ENCODE data around the gene EGR1. TPM values are rescaled to one million over a fixed set of nuclear protein-coding genes. Genes with fewer than 3 reads are reported as not detected.

Gene EGR1
- total RNA-seq, 4 donors from 2014 or later: 12.0 to 37.3 (median 15.6) TPM

DNA sequence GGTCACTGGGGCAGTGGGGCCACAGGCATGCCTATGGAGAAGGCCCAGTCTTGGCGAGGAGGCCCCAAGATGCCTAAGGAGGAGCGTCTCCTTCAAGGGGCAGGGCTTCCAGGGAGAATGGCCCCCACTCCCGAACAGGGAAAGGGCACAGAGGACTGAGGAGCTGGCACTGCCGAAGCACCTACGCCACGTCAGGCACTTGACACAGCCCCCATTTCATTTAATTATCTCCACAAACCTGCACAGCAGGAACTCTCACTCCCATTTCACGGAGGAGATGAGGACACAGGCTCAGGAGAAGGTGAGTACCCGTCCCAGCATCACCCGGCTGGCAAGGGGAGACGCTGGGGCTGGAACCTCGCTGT is 26.0 kb downstream of the EGR1 start:
- WGBS, 2 donors (ENCODE audit: low coverage in 1 of 2): 68% methylated on average over 3 of the region's 11 CpGs; no CpG with 5 or more reads in 1 of the 2 donors
- peaks cover 24% of the 10 kb centered on the region for H3K27me3 ChIP-seq
- no peaks in the 10 kb centered on the region for H3K9me3 ChIP-seq
- H3K4me1 ChIP-seq: peaks cover 0 to 29% (median 19%) of the 10 kb centered on the region in 3 donors
- peak overlapping the region; percentile 47 to 62 for H3K4me3 ChIP-seq
- no peaks in the 10 kb centered on the region for H3K36me3 ChIP-seq
- no peak for ATAC-seq
- peak overlapping the region in 2 of 4 donors; percentile 75 to 81 for H3K27ac ChIP-seq
- TF ChIP-seq POLR2A (IDR thresholded peaks at IDR 0.05) (no peak), EP300 (IDR thresholded peaks at IDR 0.05) (no peak), POLR2AphosphoS5 (IDR thresholded peaks at IDR 0.05) (no peak), CTCF (IDR thresholded peaks at IDR 0.05) (no peak)

DNA sequence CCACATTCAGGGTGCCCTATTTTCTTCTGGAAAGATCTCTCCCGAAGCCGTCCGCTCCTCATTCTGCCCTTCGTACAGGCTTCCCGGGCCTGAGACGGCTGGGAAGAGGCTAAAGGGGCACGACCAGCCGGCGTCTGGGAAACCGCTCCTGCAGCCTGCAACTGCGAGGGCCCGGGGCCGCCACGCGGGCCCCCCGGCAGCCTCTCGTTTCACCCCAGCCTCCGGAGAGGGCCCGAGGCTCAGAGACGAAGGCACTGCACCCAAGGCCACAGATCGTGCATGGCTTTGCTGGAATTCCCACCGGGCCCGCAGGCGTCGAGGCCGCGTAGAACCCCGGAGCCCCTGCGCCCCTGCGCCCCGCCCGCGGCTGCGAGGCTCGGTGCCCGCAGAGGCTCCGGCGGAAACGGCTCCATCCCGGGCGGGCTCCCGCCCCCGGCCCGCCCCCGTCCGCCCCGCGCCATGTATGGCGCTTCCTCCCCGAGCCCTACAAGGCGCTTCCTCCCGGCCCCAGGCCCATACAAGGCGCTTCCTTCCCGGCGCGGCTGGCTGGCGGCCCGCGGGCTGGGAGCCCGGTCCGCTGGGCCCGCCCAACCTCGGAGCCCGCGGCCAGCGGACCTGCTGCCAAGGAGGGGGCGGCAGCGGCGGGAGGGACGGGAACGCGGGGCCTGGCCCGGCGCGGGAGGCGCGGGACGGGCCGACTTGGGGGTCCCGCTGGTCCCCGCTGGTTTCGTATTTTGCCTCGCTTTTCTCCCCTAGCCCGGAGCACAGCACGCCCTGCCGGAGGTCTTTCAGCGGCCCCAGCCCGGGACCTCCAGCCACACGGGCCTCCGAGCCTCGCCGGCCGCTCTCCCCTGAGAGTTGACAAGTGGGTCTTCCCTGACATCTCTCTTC is 26.6 kb downstream of the EGR1 start:
- Histone ChIP-seq H3K27ac (peak overlapping the region in 3 of 4 donors; percentile 74 to 81 (median 75)), H3K27me3 (peaks cover 24% of the 10 kb centered on the region), H3K4me3 (peak overlapping the region; percentile 47 to 62), H3K36me3 (no peaks in the 10 kb centered on the region), H3K4me1 (peaks cover 0 to 29% (median 19%) of the 10 kb centered on the region in 3 donors), H3K9me3 (no peaks in the 10 kb centered on the region)
- TF ChIP-seq POLR2AphosphoS5 (IDR thresholded peaks at IDR 0.05): peak; percentile 36
- TF ChIP-seq POLR2A (IDR thresholded peaks at IDR 0.05): peak; percentile 45 to 57
- peak in 1 of 4 experiments; percentile 7 for TF ChIP-seq CTCF (IDR thresholded peaks at IDR 0.05)
- no peak for TF ChIP-seq EP300 (IDR thresholded peaks at IDR 0.05)
- no CpG with 5 or more reads among the region's 93 CpGs for WGBS, 2 donors (ENCODE audit: low coverage in 1 of 2)
- peak; percentile 99 for ATAC-seq

- no peaks in the 10 kb centered on the region for H3K36me3 ChIP-seq
- H3K27me3 ChIP-seq: peaks cover 24% of the 10 kb centered on the region
- ATAC-seq: no peak
- H3K4me1 ChIP-seq: peaks cover 0 to 29% (median 19%) of the 10 kb centered on the region in 3 donors
- 0 to 8% methylated on average over 5 to 6 of the region's 10 CpGs for WGBS, 2 donors (ENCODE audit: low coverage in 1 of 2)
- H3K4me3 ChIP-seq: peak overlapping the region; percentile 46 to 62
- H3K9me3 ChIP-seq: no peaks in the 10 kb centered on the region
- TF ChIP-seq CTCF (IDR thresholded peaks at IDR 0.05): no peak
- no peak for TF ChIP-seq POLR2AphosphoS5 (IDR thresholded peaks at IDR 0.05)
- TF ChIP-seq EP300 (IDR thresholded peaks at IDR 0.05): no peak
- TF ChIP-seq POLR2A (IDR thresholded peaks at IDR 0.05): no peak
- peak overlapping the region in 3 of 4 donors; percentile 74 to 81 (median 75) for H3K27ac ChIP-seq
Observed at GRCh38 chr5:138492560-138493045, 27.3 kb downstream of the EGR1 start.

GRCh38 chr5:138495351-138495750 is 30.1 kb downstream of the EGR1 start:
- Histone ChIP-seq H3K27ac (no peak overlapping the region), H3K4me3 (no peak overlapping the region), H3K4me1 (peaks cover 0 to 29% (median 19%) of the 10 kb centered on the region in 3 donors), H3K27me3 (peaks cover 5% of the 10 kb centered on the region), H3K36me3 (no peaks in the 10 kb centered on the region), H3K9me3 (no peaks in the 10 kb centered on the region)
- 72 to 76% methylated on average over 6 to 7 of the region's 7 CpGs for WGBS, 2 donors (ENCODE audit: low coverage in 1 of 2)
- TF ChIP-seq POLR2A (IDR thresholded peaks at IDR 0.05): no peak
- TF ChIP-seq EP300 (IDR thresholded peaks at IDR 0.05): no peak
- TF ChIP-seq CTCF (IDR thresholded peaks at IDR 0.05): no peak
- no peak for TF ChIP-seq POLR2AphosphoS5 (IDR thresholded peaks at IDR 0.05)
- ATAC-seq: no peak
